Astrocyte (in vitro differentiated cells and primary cell): ENCODE results near the gene S100A14. TPM values are rescaled to one million over a fixed set of nuclear protein-coding genes. Genes with fewer than 3 reads are reported as not detected.
A peak's percentile ranks its signal among the peaks of the same experiment; 100 is the strongest.

Source experiments
- DNase-seq: peaks from one replicate; pipeline ENCODE4 v3.0.0-alpha.2; 2010; ENCODE audit warnings: low read depth
- FAIRE-seq: peaks from 2 replicates; lab custom pipeline; 2011; peaks lifted over from hg19 to GRCh38; lab: Jason Lieb, UNC
- H2AFZ ChIP-seq: 2 replicates; pipeline ENCODE4 v1.6.0; 2012; ENCODE audit warnings: low read depth, low read length, inconsistent platforms
- H3K27ac ChIP-seq: 2 replicates; pipeline ENCODE4 v1.5.1; 2011; ENCODE audit warnings: low read depth, low read length, inconsistent platforms
- H3K27me3 ChIP-seq: 2 replicates; pipeline ENCODE4 v1.6.0; 2011; ENCODE audit warnings: low read length, inconsistent platforms; ENCODE audit not compliant: insufficient read depth
- H3K36me3 ChIP-seq: 2 replicates; pipeline ENCODE4 v1.5.1; 2011; ENCODE audit warnings: low read length, inconsistent platforms; ENCODE audit not compliant: insufficient read depth
- H3K4me1 ChIP-seq: 2 replicates; pipeline ENCODE4 v1.5.1; 2011; ENCODE audit warnings: low read length, inconsistent platforms; ENCODE audit not compliant: insufficient read depth
- H3K4me2 ChIP-seq: 2 replicates; pipeline ENCODE4 v1.6.0; 2012; ENCODE audit warnings: low read length, inconsistent platforms
- H3K4me3 ChIP-seq: 2 replicates; pipeline ENCODE4 v1.5.1; 2011; ENCODE audit warnings: low read depth, mild to moderate bottlenecking, low read length, inconsistent platforms; ENCODE audit not compliant: insufficient read depth
- H3K79me2 ChIP-seq: 2 replicates; pipeline ENCODE4 v1.6.0; 2012; ENCODE audit warnings: mild to moderate bottlenecking, low read length, inconsistent platforms; ENCODE audit not compliant: insufficient read depth
- H3K9ac ChIP-seq: 2 replicates; pipeline ENCODE4 v1.6.0; 2012; ENCODE audit warnings: mild to moderate bottlenecking, low read length, inconsistent platforms
- H3K9me3 ChIP-seq: 2 replicates; pipeline ENCODE4 v1.5.1; 2012; ENCODE audit warnings: low read depth, mild to moderate bottlenecking, low read length, inconsistent platforms; ENCODE audit not compliant: insufficient read depth
- H4K20me1 ChIP-seq: 2 replicates; pipeline ENCODE4 v1.6.0; 2012; ENCODE audit warnings: low read length, inconsistent platforms; ENCODE audit not compliant: insufficient read depth
- H3K27ac Mint-ChIP-seq: one replicate; pipeline ENCODE4 v1.8.0; 2021; ENCODE audit warnings: mild to moderate bottlenecking, mixed read lengths; ENCODE audit not compliant: unreplicated experiment
- H3K27me3 Mint-ChIP-seq: one replicate; pipeline ENCODE4 v1.8.0; 2021; ENCODE audit warnings: low read depth, mixed read lengths; ENCODE audit not compliant: unreplicated experiment
- H3K36me3 Mint-ChIP-seq: one replicate; pipeline ENCODE4 v1.8.0; 2021; ENCODE audit warnings: low read depth, mixed read lengths; ENCODE audit not compliant: unreplicated experiment
- H3K4me1 Mint-ChIP-seq: one replicate; pipeline ENCODE4 v1.8.0; 2021; ENCODE audit warnings: low read depth, mixed read lengths; ENCODE audit not compliant: unreplicated experiment
- H3K4me3 Mint-ChIP-seq: one replicate; pipeline ENCODE4 v1.8.0; 2021; ENCODE audit warnings: mild to moderate bottlenecking, moderate library complexity, mixed read lengths; ENCODE audit not compliant: unreplicated experiment
- H3K9me3 Mint-ChIP-seq: one replicate; pipeline ENCODE4 v1.8.0; 2021; ENCODE audit warnings: mild to moderate bottlenecking, mixed read lengths; ENCODE audit not compliant: unreplicated experiment
- CTCF ChIP-seq: IDR thresholded peaks from 2 replicates; pipeline ENCODE4 v1.5.1; 2011; ENCODE audit warnings: low read depth, mild to moderate bottlenecking, inconsistent platforms, low read length, moderate library complexity; ENCODE audit not compliant: insufficient read depth
- EZH2 ChIP-seq: IDR thresholded peaks from 2 replicates; pipeline ENCODE4 v1.6.1; 2012; ENCODE audit warnings: mild to moderate bottlenecking, low read length, inconsistent platforms; ENCODE audit not compliant: insufficient read depth
- total RNA-seq: library from RNA; stranded (reverse); gene quantifications from 2 replicates; pipeline ENCODE4 v1.2.1, GENCODE V29; 2021

Gene S100A14
- total RNA-seq, 1 donor from 2014 or later = 0.57 TPM

GRCh38 chr1:153608089-153608682 is 7.9 kb downstream of the S100A14 start:
- H3K4me2 ChIP-seq = peak overlapping the region; percentile 87
- H3K9me3 Mint-ChIP-seq = no peaks in the 10 kb centered on the region
- FAIRE-seq = no peak
- H3K9me3 ChIP-seq = no peaks in the 10 kb centered on the region
- peaks cover 5% of the 10 kb centered on the region for H3K36me3 Mint-ChIP-seq
- peak overlapping the region; percentile 87 for H3K9ac ChIP-seq
- peaks cover 2% of the 10 kb centered on the region for H3K27me3 Mint-ChIP-seq
- peaks cover 45% of the 10 kb centered on the region for H3K4me1 ChIP-seq
- H3K4me3 Mint-ChIP-seq = peak overlapping the region; percentile 89
- peak overlapping the region; percentile 92 for H3K27ac Mint-ChIP-seq
- peaks cover 17% of the 10 kb centered on the region for H3K36me3 ChIP-seq
- DNase-seq = no peak
- peaks cover 69% of the 10 kb centered on the region for H3K79me2 ChIP-seq
- peak overlapping the region; percentile 63 for H3K4me3 ChIP-seq
- peak overlapping the region; percentile 92 for H3K27ac ChIP-seq
- TF ChIP-seq EZH2 = no peak
- no peak for TF ChIP-seq CTCF
- H3K27me3 ChIP-seq = no peaks in the 10 kb centered on the region
- H4K20me1 ChIP-seq = peaks cover 9% of the 10 kb centered on the region
- H3K4me1 Mint-ChIP-seq = peaks cover 20% of the 10 kb centered on the region
- H2AFZ ChIP-seq = peak overlapping the region; percentile 82

DNA sequence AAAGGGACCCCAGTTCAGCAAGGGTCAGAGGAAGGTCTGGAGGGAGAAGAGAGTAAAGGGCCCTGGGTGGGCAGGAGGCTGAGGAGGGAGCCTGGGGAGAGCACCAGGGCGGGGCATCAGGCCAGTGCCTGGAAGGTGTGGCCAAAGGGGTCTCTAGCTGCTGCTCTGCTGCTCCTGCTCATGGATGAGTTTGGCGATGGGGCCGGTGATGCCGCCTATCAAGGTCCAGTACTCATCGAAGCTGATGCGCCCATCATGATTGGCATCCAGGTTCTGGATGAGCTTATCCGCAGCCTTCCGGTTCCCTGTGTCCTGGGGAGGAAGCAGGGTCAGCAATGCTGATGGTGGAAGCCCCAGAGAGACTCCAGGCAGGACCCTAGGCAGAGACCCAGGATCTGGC is 8.7 kb downstream of the S100A14 start:
- H3K9me3 ChIP-seq = no peaks in the 10 kb centered on the region
- H3K4me2 ChIP-seq = peak overlapping the region; percentile 87
- H3K27me3 Mint-ChIP-seq = peaks cover 2% of the 10 kb centered on the region
- H3K4me3 Mint-ChIP-seq = no peak overlapping the region
- H3K4me3 ChIP-seq = no peak overlapping the region
- H3K36me3 ChIP-seq = peaks cover 17% of the 10 kb centered on the region
- no peak overlapping the region for H3K27ac Mint-ChIP-seq
- H2AFZ ChIP-seq = no peak overlapping the region
- peak overlapping the region; percentile 92 for H3K27ac ChIP-seq
- no peak for FAIRE-seq
- peaks cover 9% of the 10 kb centered on the region for H4K20me1 ChIP-seq
- peaks cover 44% of the 10 kb centered on the region for H3K4me1 ChIP-seq
- peaks cover 20% of the 10 kb centered on the region for H3K4me1 Mint-ChIP-seq
- peaks cover 5% of the 10 kb centered on the region for H3K36me3 Mint-ChIP-seq
- H3K9ac ChIP-seq = peak overlapping the region; percentile 87
- H3K79me2 ChIP-seq = peaks cover 61% of the 10 kb centered on the region
- no peaks in the 10 kb centered on the region for H3K27me3 ChIP-seq
- no peak for TF ChIP-seq CTCF
- no peak for TF ChIP-seq EZH2
- no peak for DNase-seq
- H3K9me3 Mint-ChIP-seq = no peaks in the 10 kb centered on the region

- Mint-ChIP-seq H3K36me3 (peaks cover 5% of the 10 kb centered on the region), H3K27me3 (peaks cover 2% of the 10 kb centered on the region), H3K9me3 (no peaks in the 10 kb centered on the region), H3K27ac (no peak overlapping the region), H3K4me3 (no peak overlapping the region), H3K4me1 (peaks cover 14% of the 10 kb centered on the region)
- no peaks in the 10 kb centered on the region for H3K9me3 ChIP-seq
- DNase-seq (no peak), FAIRE-seq (no peak)
- H3K4me2 ChIP-seq = no peak overlapping the region
- peaks cover 2% of the 10 kb centered on the region for H4K20me1 ChIP-seq
- no peak overlapping the region for H3K27ac ChIP-seq
- no peak overlapping the region for H2AFZ ChIP-seq
- TF ChIP-seq CTCF (no peak), EZH2 (no peak)
- H3K9ac ChIP-seq = no peak overlapping the region
- H3K4me1 ChIP-seq = peaks cover 36% of the 10 kb centered on the region
- peaks cover 50% of the 10 kb centered on the region for H3K79me2 ChIP-seq
- no peaks in the 10 kb centered on the region for H3K27me3 ChIP-seq
- no peak overlapping the region for H3K4me3 ChIP-seq
- H3K36me3 ChIP-seq = peaks cover 17% of the 10 kb centered on the region
Observed at GRCh38 chr1:153606194-153606593, 9.9 kb downstream of the S100A14 start.
